SK-N-SH (cell line): Measurements from ENCODE around the gene SDK1.

Experiments used
- CHD2 ChIP-seq: fragments of 150-350 bp; IDR thresholded peaks from 2 replicates; pipeline ENCODE4 v1.6.1; 2018; ENCODE audit warnings: low read length; ENCODE audit not compliant: partially characterized antibody
- EP300 ChIP-seq, 2 experiments: IDR thresholded peaks; 2 replicates each; pipeline versions ENCODE4 v1.4.0 to v1.6.1; 2012; ENCODE audit warnings: borderline replicate concordance in 1 of 2, low read depth in 1 of 2, low read length in 1 of 2
- FOXM1 ChIP-seq: IDR thresholded peaks from 2 replicates; pipeline ENCODE4 v1.4.0; 2012; ENCODE audit warnings: low read depth, mild to moderate bottlenecking
- JUND ChIP-seq: IDR thresholded peaks from 2 replicates; pipeline ENCODE4 v1.4.0; 2012
- POLR2AphosphoS5 ChIP-seq: IDR thresholded peaks from 2 replicates; pipeline ENCODE4 v1.6.1; 2012; ENCODE audit warnings: low read depth, low read length
- RAD21 ChIP-seq: IDR thresholded peaks from 2 replicates; pipeline ENCODE4 v1.6.1; 2012; ENCODE audit warnings: mild to moderate bottlenecking, low read length
- RCOR1 ChIP-seq: fragments of 150-350 bp; IDR thresholded peaks from 2 replicates; pipeline ENCODE4 v1.6.1; 2017; ENCODE audit warnings: antibody characterized with exemption, low read length
- REST ChIP-seq: IDR thresholded peaks from 2 replicates; pipeline ENCODE4 v1.6.1; 2012; ENCODE audit warnings: mild to moderate bottlenecking, low read depth, low read length, moderate library complexity
- RXRA ChIP-seq: IDR thresholded peaks from 2 replicates; pipeline ENCODE4 v1.4.0; 2012; ENCODE audit warnings: low read depth, mild to moderate bottlenecking, borderline replicate concordance
- YY1 ChIP-seq: IDR thresholded peaks from 2 replicates; pipeline ENCODE4 v1.4.0; 2012; ENCODE audit warnings: low read depth, mild to moderate bottlenecking
- ZBTB33 ChIP-seq: IDR thresholded peaks from 2 replicates; pipeline ENCODE4 v1.4.0; 2012; ENCODE audit warnings: low read depth, borderline replicate concordance
- TF ChIP-seq, protein P1 (sequence below): fragments of 200-600 bp; sonication (generic); IDR thresholded peaks from 2 replicates; pipeline ENCODE4 v1.6.1; 2017; ENCODE audit warnings: antibody characterized with exemption, mild to moderate bottlenecking, moderate library complexity
- TF ChIP-seq, protein P2 (sequence below): IDR thresholded peaks from 2 replicates; pipeline ENCODE4 v1.4.0; 2012; ENCODE audit warnings: low read depth

- TF ChIP-seq JUND (no peak), REST (no peak), RXRA (no peak), EP300 (IDR thresholded peaks at IDR 0.05; ENCODE audit: borderline replicate concordance in 1 of 2, low read depth in 1 of 2, low read length in 1 of 2) (no peak), RAD21 (no peak), CHD2 (no peak), YY1 (no peak), FOXM1 (no peak), ZBTB33 (no peak), RCOR1 (no peak), POLR2AphosphoS5 (no peak)
- TF ChIP-seq, protein P1, sequence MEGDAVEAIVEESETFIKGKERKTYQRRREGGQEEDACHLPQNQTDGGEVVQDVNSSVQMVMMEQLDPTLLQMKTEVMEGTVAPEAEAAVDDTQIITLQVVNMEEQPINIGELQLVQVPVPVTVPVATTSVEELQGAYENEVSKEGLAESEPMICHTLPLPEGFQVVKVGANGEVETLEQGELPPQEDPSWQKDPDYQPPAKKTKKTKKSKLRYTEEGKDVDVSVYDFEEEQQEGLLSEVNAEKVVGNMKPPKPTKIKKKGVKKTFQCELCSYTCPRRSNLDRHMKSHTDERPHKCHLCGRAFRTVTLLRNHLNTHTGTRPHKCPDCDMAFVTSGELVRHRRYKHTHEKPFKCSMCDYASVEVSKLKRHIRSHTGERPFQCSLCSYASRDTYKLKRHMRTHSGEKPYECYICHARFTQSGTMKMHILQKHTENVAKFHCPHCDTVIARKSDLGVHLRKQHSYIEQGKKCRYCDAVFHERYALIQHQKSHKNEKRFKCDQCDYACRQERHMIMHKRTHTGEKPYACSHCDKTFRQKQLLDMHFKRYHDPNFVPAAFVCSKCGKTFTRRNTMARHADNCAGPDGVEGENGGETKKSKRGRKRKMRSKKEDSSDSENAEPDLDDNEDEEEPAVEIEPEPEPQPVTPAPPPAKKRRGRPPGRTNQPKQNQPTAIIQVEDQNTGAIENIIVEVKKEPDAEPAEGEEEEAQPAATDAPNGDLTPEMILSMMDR = no peak
- TF ChIP-seq, protein P2, sequence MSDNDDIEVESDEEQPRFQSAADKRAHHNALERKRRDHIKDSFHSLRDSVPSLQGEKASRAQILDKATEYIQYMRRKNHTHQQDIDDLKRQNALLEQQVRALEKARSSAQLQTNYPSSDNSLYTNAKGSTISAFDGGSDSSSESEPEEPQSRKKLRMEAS = no peak
These were observed 766.8 kb downstream of the SDK1 start for GRCh38 chr7:4067874-4068273.
